ENCODE data around the gene MAPT.
"Not testable (repeated sequence)": the region's sequence is repeated elsewhere in the genome, so short reads cannot be mapped to it uniquely, and the experiment has no call there.

- TF ChIP-seq EP300, POLR2AphosphoS5, POLR2A (IDR thresholded peaks at IDR 0.05): not testable (repeated sequence)
- TF ChIP-seq, protein P1, sequence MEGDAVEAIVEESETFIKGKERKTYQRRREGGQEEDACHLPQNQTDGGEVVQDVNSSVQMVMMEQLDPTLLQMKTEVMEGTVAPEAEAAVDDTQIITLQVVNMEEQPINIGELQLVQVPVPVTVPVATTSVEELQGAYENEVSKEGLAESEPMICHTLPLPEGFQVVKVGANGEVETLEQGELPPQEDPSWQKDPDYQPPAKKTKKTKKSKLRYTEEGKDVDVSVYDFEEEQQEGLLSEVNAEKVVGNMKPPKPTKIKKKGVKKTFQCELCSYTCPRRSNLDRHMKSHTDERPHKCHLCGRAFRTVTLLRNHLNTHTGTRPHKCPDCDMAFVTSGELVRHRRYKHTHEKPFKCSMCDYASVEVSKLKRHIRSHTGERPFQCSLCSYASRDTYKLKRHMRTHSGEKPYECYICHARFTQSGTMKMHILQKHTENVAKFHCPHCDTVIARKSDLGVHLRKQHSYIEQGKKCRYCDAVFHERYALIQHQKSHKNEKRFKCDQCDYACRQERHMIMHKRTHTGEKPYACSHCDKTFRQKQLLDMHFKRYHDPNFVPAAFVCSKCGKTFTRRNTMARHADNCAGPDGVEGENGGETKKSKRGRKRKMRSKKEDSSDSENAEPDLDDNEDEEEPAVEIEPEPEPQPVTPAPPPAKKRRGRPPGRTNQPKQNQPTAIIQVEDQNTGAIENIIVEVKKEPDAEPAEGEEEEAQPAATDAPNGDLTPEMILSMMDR (IDR thresholded peaks at IDR 0.05): not testable (repeated sequence)
Observed at GRCh38 chr17:45956746-45957145, 62.4 kb downstream of the MAPT start.
